Ascending aorta (tissue), 2 donors: ENCODE data around the gene CCNJL. TPM values are rescaled to one million over a fixed set of nuclear protein-coding genes. Genes with fewer than 3 reads are reported as not detected.
"Not testable (repeated sequence)": the region's sequence is repeated elsewhere in the genome, so short reads cannot be mapped to it uniquely, and the experiment has no call there.

Source experiments
- DNase-seq, 2 donors: peaks; one replicate each; pipeline ENCODE4 v3.0.0-alpha.2; 2019; ENCODE audit warnings: low spot score in 2 of 2
- H3K27ac ChIP-seq, 2 donors: fragments of 200-600 bp; sonication (generic); one replicate each; pipeline ENCODE4 v1.5.1; 2016 to 2017; ENCODE audit warnings: mild to moderate bottlenecking in 1 of 2
- H3K27me3 ChIP-seq: fragments of 200-600 bp; sonication (generic); one replicate; pipeline ENCODE4 v1.5.1; 2017
- H3K36me3 ChIP-seq, 2 donors: fragments of 200-600 bp; sonication (generic); one replicate each; pipeline ENCODE4 v1.5.1; 2016
- H3K4me1 ChIP-seq, 2 donors: fragments of 200-600 bp; sonication (generic); one replicate each; pipeline ENCODE4 v1.5.1; 2016 to 2017; ENCODE audit warnings: mild to moderate bottlenecking in 1 of 2
- H3K4me3 ChIP-seq, 2 donors: fragments of 200-600 bp; sonication (generic); one replicate each; pipeline ENCODE4 v1.5.1; 2016 to 2017; ENCODE audit warnings: mild to moderate bottlenecking in 1 of 2
- H3K9me3 ChIP-seq, 2 donors: fragments of 200-600 bp; sonication (generic); one replicate each; pipeline ENCODE4 v1.5.1; 2016
- CTCF ChIP-seq, 3 experiments: fragments of 200-600 bp in 2 of 3; fragments of 450-650 bp in 1 of 3; sonication (generic) in 2 of 3; IDR thresholded peaks; one replicate each; pipeline ENCODE4 v1.5.1; 2016 to 2019; ENCODE audit warnings: antibody characterized with exemption in 3 of 3, mild to moderate bottlenecking in 1 of 3, moderate library complexity in 1 of 3
- intact Hi-C: fragments of 100-400 bp; cut with DNase I; formaldehyde crosslinking; loops from one replicate; pipeline ENCODE4 v1.15.1; 2023
- total RNA-seq: library from RNA; depleted of rRNA; stranded (reverse); fragments of >200 nt; gene quantifications from one replicate; pipeline ENCODE4 v1.1.0, GENCODE V29; 2016

Gene CCNJL
- total RNA-seq, 1 donor from 2014 or later: not detected

- Histone ChIP-seq H3K36me3 (no peaks in the 10 kb centered on the region), H3K4me1 (no peaks in the 10 kb centered on the region), H3K27ac (no peak overlapping the region), H3K27me3 (no peaks in the 10 kb centered on the region), H3K4me3 (no peak overlapping the region), H3K9me3 (no peaks in the 10 kb centered on the region)
- no peak for TF ChIP-seq CTCF (IDR thresholded peaks at IDR 0.05)
- intact Hi-C loops: no loop called here
- DNase-seq: no peak
Measured at GRCh38 chr5:160252916-160253315, 59.4 kb downstream of the CCNJL start.

GRCh38 chr5:160251406-160252155, 60.8 kb downstream of the CCNJL start:
- Histone ChIP-seq H3K4me3 (no peak overlapping the region), H3K36me3 (no peaks in the 10 kb centered on the region), H3K27me3 (no peaks in the 10 kb centered on the region), H3K27ac (no peak overlapping the region), H3K4me1 (no peaks in the 10 kb centered on the region), H3K9me3 (no peaks in the 10 kb centered on the region)
- no peak for TF ChIP-seq CTCF (IDR thresholded peaks at IDR 0.05)
- no peak for DNase-seq
- intact Hi-C loops: no loop called here

GRCh38 chr5:160250826-160251225, 61.5 kb downstream of the CCNJL start:
- Histone ChIP-seq H3K4me1 (no peaks in the 10 kb centered on the region), H3K27ac (no peak overlapping the region), H3K9me3 (no peaks in the 10 kb centered on the region), H3K36me3 (no peaks in the 10 kb centered on the region), H3K4me3 (no peak overlapping the region), H3K27me3 (no peaks in the 10 kb centered on the region)
- intact Hi-C loops: no loop called here
- DNase-seq: no peak
- no peak for TF ChIP-seq CTCF (IDR thresholded peaks at IDR 0.05)

- H3K4me1 ChIP-seq: no peaks in the 10 kb centered on the region
- H3K27ac ChIP-seq: no peak overlapping the region
- intact Hi-C loops: no loop called here
- H3K36me3 ChIP-seq: no peaks in the 10 kb centered on the region
- no peak overlapping the region for H3K4me3 ChIP-seq
- no peak for DNase-seq
- no peaks in the 10 kb centered on the region for H3K9me3 ChIP-seq
- H3K27me3 ChIP-seq: no peaks in the 10 kb centered on the region
- no peak for TF ChIP-seq CTCF (IDR thresholded peaks at IDR 0.05)
Measured at GRCh38 chr5:160250226-160250625, 62.1 kb downstream of the CCNJL start.

- H3K4me3 ChIP-seq, H3K27me3 ChIP-seq, H3K27ac ChIP-seq, intact Hi-C loops, DNase-seq, H3K9me3 ChIP-seq, H3K36me3 ChIP-seq, H3K4me1 ChIP-seq: not testable (repeated sequence)
Measured at GRCh38 chr5:160249570-160249969, 62.8 kb downstream of the CCNJL start.

- no peaks in the 10 kb centered on the region for H3K36me3 ChIP-seq
- no peaks in the 10 kb centered on the region for H3K4me1 ChIP-seq
- no peaks in the 10 kb centered on the region for H3K27me3 ChIP-seq
- intact Hi-C loops: no loop called here
- no peak for DNase-seq
- H3K27ac ChIP-seq: no peak overlapping the region
- TF ChIP-seq CTCF (IDR thresholded peaks at IDR 0.05): no peak
- no peaks in the 10 kb centered on the region for H3K9me3 ChIP-seq
- no peak overlapping the region for H3K4me3 ChIP-seq
Measured at GRCh38 chr5:160245506-160246086, 66.8 kb downstream of the CCNJL start.
